Bronchial epithelial cell (primary cell): ENCODE results near the gene GPRC5D. TPM values are rescaled to one million over a fixed set of nuclear protein-coding genes. Genes with fewer than 3 reads are reported as not detected.

Experiments used
- DNase-seq: peaks from one replicate; pipeline ENCODE4 v3.0.0-alpha.2; 2010; ENCODE audit warnings: low read depth
- FAIRE-seq: peaks from 2 replicates; lab custom pipeline; 2011; peaks lifted over from hg19 to GRCh38; lab: Jason Lieb, UNC
- H3K27me3 ChIP-seq: 2 replicates; pipeline ENCODE4 v1.5.1; 2011; ENCODE audit warnings: low read length; ENCODE audit not compliant: control insufficient read depth, insufficient read depth
- H3K36me3 ChIP-seq: 2 replicates; pipeline ENCODE4 v1.5.1; 2011; ENCODE audit warnings: low read length; ENCODE audit not compliant: control insufficient read depth, insufficient read depth
- H3K4me3 ChIP-seq: 2 replicates; pipeline ENCODE4 v1.5.1; 2011; ENCODE audit warnings: mild to moderate bottlenecking, low read depth, low read length, control low read depth
- total RNA-seq: library from RNA; depleted of rRNA; stranded (reverse); fragments of >200 nt; gene quantifications from 2 replicates; pipeline ENCODE4 v1.2.1, GENCODE V29; 2014
- TF ChIP-seq, protein P1 (sequence below): IDR thresholded peaks from 2 replicates; pipeline ENCODE4 v1.5.1; 2011; ENCODE audit warnings: mild to moderate bottlenecking, moderate library complexity, low read length, control low read depth, inconsistent platforms; ENCODE audit not compliant: insufficient read depth, severe bottlenecking

The GPRC5D gene
- total RNA-seq, 1 donor from 2014 or later = not detected

DNA sequence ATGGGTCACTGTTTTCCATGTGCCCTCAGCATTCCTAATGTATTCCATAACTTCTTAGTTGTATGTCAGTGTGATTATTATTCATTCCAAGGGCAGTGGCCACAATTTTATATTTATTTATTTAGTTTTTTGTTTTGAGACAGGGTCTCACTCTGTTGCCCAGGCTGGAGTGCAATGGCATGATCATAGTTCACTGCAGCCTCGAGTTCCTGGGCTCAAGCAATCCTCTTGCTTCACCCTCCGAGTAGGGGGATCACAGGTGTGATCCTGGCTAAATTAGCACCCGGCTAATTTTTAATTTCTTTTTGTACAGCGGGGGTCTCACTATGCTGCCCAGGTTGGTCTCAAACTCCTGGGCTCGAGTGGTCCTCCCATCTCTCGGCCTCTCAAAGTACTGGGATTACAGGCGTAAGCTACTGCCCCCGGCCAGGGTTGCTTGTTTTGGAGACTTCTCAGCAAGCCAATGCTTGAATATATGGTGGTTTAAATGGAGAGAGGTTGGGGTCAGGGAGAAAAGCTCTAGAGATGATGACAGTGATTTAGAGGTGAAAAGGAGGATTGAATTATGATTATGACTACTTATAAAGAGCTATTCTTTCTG is 53.0 kb downstream of the GPRC5D start:
- TF ChIP-seq, protein P1, sequence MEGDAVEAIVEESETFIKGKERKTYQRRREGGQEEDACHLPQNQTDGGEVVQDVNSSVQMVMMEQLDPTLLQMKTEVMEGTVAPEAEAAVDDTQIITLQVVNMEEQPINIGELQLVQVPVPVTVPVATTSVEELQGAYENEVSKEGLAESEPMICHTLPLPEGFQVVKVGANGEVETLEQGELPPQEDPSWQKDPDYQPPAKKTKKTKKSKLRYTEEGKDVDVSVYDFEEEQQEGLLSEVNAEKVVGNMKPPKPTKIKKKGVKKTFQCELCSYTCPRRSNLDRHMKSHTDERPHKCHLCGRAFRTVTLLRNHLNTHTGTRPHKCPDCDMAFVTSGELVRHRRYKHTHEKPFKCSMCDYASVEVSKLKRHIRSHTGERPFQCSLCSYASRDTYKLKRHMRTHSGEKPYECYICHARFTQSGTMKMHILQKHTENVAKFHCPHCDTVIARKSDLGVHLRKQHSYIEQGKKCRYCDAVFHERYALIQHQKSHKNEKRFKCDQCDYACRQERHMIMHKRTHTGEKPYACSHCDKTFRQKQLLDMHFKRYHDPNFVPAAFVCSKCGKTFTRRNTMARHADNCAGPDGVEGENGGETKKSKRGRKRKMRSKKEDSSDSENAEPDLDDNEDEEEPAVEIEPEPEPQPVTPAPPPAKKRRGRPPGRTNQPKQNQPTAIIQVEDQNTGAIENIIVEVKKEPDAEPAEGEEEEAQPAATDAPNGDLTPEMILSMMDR = no peak
- Histone ChIP-seq H3K36me3 (no peaks in the 10 kb centered on the region), H3K4me3 (no peak overlapping the region), H3K27me3 (no peaks in the 10 kb centered on the region)
- DNase-seq = no peak
- no peak for FAIRE-seq

GRCh38 chr12:12898136-12898717 is 53.7 kb downstream of the GPRC5D start:
- no peak for DNase-seq
- H3K4me3 ChIP-seq = no peak overlapping the region
- no peaks in the 10 kb centered on the region for H3K36me3 ChIP-seq
- TF ChIP-seq, protein P1 = no peak
- FAIRE-seq = no peak
- H3K27me3 ChIP-seq = no peaks in the 10 kb centered on the region

- H3K27me3 ChIP-seq = no peaks in the 10 kb centered on the region
- FAIRE-seq = no peak
- no peak overlapping the region for H3K4me3 ChIP-seq
- no peaks in the 10 kb centered on the region for H3K36me3 ChIP-seq
- no peak for DNase-seq
- TF ChIP-seq, protein P1 = no peak
Measured at GRCh38 chr12:12897302-12897701, 54.7 kb downstream of the GPRC5D start.

DNA sequence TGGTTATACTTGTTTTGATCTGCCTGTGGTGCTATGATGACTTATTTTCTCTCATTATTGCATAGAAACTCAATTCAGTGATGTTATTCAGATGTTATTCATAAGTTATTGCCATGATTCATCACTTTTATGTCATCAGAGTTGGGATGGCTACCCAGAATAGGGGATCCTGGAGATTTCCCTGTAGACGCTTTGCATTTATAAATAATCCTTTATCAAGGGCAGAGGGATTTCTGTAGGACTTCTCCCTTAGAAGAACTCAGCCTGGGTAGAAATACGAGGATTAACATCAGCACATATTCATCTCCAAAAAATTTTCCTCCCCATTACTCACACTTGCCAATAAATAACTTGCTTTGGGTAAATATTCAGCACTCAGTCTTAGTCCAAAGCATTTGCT is 55.7 kb downstream of the GPRC5D start:
- no peak for FAIRE-seq
- Histone ChIP-seq H3K36me3 (no peaks in the 10 kb centered on the region), H3K4me3 (no peak overlapping the region), H3K27me3 (no peaks in the 10 kb centered on the region)
- DNase-seq = peak; percentile 80
- TF ChIP-seq, protein P1 = no peak

DNA sequence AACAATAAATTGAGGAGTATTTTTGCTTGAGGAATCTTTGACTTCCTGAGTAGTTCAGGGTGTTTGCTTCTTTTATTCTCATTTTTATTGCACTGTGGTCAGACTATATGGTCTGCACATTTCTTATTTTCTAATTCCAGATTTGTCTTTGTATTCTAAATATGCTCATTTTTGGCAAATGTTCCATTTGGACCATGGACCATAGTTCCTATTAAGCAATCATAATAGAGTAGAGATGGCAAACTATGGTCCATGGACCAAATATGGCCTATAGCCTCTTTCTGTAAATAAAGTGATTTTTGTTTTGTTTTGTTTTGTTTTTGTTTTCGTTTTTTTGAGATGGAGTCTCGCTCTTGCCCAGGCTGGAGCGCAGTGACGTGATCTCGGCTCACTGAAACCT is 58.5 kb downstream of the GPRC5D start:
- TF ChIP-seq, protein P1 = no peak
- no peak for DNase-seq
- FAIRE-seq = no peak
- Histone ChIP-seq H3K36me3 (no peaks in the 10 kb centered on the region), H3K4me3 (no peak overlapping the region), H3K27me3 (no peaks in the 10 kb centered on the region)
